Endometrium (tissue), 2 donors: ENCODE measurements around the gene KCND3.

Source experiments
- FAIRE-seq: peaks from 2 replicates; lab custom pipeline; 2012; peaks lifted over from hg19 to GRCh38; lab: Jason Lieb, UNC
- donor health status: control.
- donor health status: control.

KCND3 gene

GRCh38 chr1:111958075-111958474, 31.4 kb downstream of the KCND3 start:
- FAIRE-seq, result no peak

- no peak for FAIRE-seq
Observed at GRCh38 chr1:111956155-111956771, 33.2 kb downstream of the KCND3 start.

GRCh38 chr1:111955755-111956154, 33.7 kb downstream of the KCND3 start:
- no peak for FAIRE-seq

- FAIRE-seq, result no peak
Observed at GRCh38 chr1:111953797-111954196, 35.7 kb downstream of the KCND3 start.

- no peak for FAIRE-seq
Observed at GRCh38 chr1:111952125-111952657, 37.3 kb downstream of the KCND3 start.

GRCh38 chr1:111948209-111949171, 41.0 kb downstream of the KCND3 start:
- FAIRE-seq, result no peak

GRCh38 chr1:111943846-111944749, 45.4 kb downstream of the KCND3 start:
- no peak for FAIRE-seq

GRCh38 chr1:111943066-111943465, 46.4 kb downstream of the KCND3 start:
- no peak for FAIRE-seq

GRCh38 chr1:111938536-111938935, 50.9 kb downstream of the KCND3 start:
- no peak for FAIRE-seq

- FAIRE-seq, result no peak
Observed at GRCh38 chr1:111938123-111938522, 51.3 kb downstream of the KCND3 start.

GRCh38 chr1:111937147-111937725, 52.2 kb downstream of the KCND3 start:
- FAIRE-seq, result no peak

GRCh38 chr1:111934106-111934852, 55.2 kb downstream of the KCND3 start:
- no peak for FAIRE-seq

- no peak for FAIRE-seq
Observed at GRCh38 chr1:111930356-111930755, 59.1 kb downstream of the KCND3 start.

- FAIRE-seq, result no peak
Observed at GRCh38 chr1:111928531-111928930, 60.9 kb downstream of the KCND3 start.

- FAIRE-seq, result no peak
Observed at GRCh38 chr1:111927652-111928051, 61.8 kb downstream of the KCND3 start.

GRCh38 chr1:111924786-111925185, 64.7 kb downstream of the KCND3 start:
- FAIRE-seq, result no peak

GRCh38 chr1:111923766-111924165, 65.7 kb downstream of the KCND3 start:
- no peak for FAIRE-seq

- FAIRE-seq, result no peak
Observed at GRCh38 chr1:111921948-111922347, 67.5 kb downstream of the KCND3 start.

GRCh38 chr1:111920221-111921024, 69.0 kb downstream of the KCND3 start:
- no peak for FAIRE-seq
